Measurements from ENCODE around the gene SIK3. TPM values are rescaled to one million over a fixed set of nuclear protein-coding genes. Genes with fewer than 3 reads are reported as not detected.
"Not testable (repeated sequence)": the region's sequence is repeated elsewhere in the genome, so short reads cannot be mapped to it uniquely, and the experiment has no call there.

Gene SIK3
- total RNA-seq, result 10 to 100 TPM; 21.4 to 26.3 TPM

DNA sequence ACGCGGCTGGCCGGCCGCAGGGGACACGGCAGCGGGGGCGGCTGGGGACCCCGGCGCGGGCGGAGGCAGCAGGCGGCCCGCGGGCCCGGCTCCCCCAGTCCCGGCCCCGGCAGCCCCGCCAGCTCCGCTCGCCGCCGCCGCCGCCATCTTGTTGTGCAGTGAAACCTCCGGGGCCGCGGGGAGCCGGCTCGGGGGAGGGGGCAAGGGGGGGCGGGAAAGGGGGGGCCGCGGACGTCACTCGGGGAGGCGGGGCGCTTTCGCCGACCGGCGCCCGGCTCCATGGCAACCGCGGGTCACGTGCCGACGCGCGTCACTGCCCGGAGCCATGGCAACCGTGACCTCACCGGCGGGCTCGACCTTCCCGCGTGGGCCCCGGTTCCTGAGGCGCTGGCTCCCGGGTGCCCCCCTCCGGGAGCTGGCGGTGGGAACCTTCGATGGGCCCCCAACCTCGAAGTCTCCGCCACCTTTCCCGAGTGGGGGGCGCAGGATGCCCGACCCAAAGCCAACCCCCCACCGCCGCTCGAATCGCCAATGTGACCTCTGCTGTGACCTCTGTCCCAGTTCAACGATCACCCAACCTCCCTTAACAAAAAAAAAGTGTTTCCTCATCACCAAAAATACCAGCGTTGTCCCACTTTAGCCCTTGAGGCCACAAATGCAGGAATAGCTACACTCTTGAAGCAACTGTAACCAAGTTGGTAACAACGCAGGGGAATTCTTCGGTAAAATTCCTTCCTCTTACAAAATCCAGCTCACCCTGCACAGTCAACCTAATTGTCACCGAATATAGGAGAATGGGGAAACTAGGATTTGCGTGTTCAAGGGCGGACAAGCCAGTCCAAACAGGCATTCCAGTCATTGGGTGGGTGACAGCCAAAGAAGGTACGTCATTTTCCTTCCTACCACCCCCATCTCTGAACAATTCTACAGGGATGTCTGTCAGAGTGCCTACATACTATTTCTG is at the start of gene SIK3:
TSS of gene SIK3 (minus strand) at position 160 of the 964 bp plus-strand sequence. CDS start at position 147, 13 bp downstream.
- Mint-ChIP-seq H3K4me3 (peak within 1 kb of the TSS; percentile 90 to 95), H3K9me3 (no peaks in the 10 kb centered on the region), H3K36me3 (ENCODE audit: insufficient read depth in 2 of 2) (peaks cover 2% of the 10 kb centered on the region in 2 donors), H3K4me1 (ENCODE audit: low read depth) (peaks cover 52% of the 10 kb centered on the region), H3K27ac (peak within 1 kb of the TSS; percentile 99), H3K27me3 (ENCODE audit: low read depth) (no peaks in the 10 kb centered on the region)
- ATAC-seq (replicated peaks in 1 of 2) (peak; percentile 84 to 88), DNase-seq (peak; percentile 91 to 96)

DNA sequence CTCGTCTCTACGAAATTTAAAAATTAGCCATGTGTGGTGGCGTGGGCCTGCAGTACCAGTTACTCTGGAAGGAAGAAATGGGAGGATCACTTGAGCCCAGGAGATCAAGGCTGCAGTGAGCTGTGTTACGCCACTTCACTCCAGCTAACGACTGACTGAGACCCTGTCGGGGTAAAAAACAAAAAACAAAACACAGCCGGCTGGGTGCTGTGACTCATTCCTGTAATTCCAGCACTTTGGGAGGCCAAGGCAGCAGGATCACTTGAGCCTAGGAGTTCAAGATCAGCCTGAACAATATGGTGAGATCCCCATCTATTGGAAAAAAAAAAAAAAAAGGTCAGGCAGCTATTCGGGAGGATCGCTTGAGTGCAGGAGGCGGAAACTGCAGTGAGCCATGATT is 48.3 kb upstream of the SIK3 start:
- ATAC-seq (replicated peaks in 1 of 2) (no peak), DNase-seq (no peak)
- Mint-ChIP-seq H3K27me3 (ENCODE audit: low read depth) (no peaks in the 10 kb centered on the region), H3K9me3 (no peaks in the 10 kb centered on the region), H3K4me1 (ENCODE audit: low read depth) (peaks cover 57% of the 10 kb centered on the region), H3K4me3 (peak overlapping the region; percentile 98 to 100), H3K36me3 (ENCODE audit: insufficient read depth in 2 of 2) (peaks cover 11 to 21% of the 10 kb centered on the region in 2 donors), H3K27ac (peak overlapping the region; percentile 42)

- Mint-ChIP-seq H3K4me3 (peak overlapping the region; percentile 98 to 100), H3K27me3 (ENCODE audit: low read depth) (peaks cover 3% of the 10 kb centered on the region), H3K9me3 (no peaks in the 10 kb centered on the region), H3K27ac (peak overlapping the region; percentile 98), H3K4me1 (ENCODE audit: low read depth) (peaks cover 52% of the 10 kb centered on the region), H3K36me3 (ENCODE audit: insufficient read depth in 2 of 2) (peaks cover 11 to 21% of the 10 kb centered on the region in 2 donors)
- DNase-seq (no peak), ATAC-seq (replicated peaks in 1 of 2) (no peak)
These were observed 47.1 kb upstream of the SIK3 start for GRCh38 chr11:117145393-117145761.

DNA sequence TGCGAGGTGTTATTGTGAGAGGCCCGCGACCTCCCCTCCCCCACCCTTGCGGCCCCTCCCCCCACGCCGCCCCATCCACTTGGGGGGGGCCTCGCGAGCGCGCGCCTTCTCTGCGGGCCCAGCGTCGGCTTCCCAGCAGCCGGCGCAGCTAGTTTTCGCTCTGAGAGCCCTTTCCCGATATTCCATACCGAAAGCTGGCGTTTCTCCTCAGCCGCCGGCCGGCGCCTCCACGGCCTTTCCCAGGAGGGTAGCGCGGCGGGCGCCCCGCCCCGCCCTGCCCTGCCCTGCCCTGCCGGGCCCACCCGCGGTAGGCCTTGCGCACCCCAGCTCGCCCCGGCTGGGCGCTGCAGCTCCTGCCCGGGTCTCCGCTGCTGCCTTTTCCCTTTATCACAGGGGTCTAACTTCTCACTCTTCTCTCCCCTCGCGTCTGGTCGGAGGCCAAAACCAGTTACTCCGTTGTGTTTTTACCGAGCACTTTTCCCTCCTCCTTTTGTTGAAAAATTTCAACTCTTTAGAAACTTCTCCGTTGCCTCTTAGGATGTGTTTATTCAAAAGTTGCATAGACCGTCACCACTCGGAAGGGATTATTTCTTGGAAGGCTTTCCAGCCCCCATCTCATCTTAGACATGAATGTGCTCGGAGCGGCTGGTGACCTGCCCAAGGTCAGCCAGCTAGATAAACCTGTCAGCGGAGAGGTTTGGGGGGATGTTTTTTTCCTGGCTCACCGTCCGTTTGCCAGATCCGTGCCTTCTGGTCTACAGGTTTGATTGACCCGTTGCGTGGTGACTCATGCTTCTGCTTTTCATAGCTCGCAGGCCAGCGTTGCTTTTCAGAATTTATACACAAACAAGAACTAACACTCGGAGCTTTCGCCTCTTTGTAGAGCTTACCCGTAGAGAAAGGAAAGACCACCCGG is 46.5 kb upstream of the SIK3 start:
- H3K4me1 Mint-ChIP-seq (ENCODE audit: low read depth), result peaks cover 48% of the 10 kb centered on the region

DNA sequence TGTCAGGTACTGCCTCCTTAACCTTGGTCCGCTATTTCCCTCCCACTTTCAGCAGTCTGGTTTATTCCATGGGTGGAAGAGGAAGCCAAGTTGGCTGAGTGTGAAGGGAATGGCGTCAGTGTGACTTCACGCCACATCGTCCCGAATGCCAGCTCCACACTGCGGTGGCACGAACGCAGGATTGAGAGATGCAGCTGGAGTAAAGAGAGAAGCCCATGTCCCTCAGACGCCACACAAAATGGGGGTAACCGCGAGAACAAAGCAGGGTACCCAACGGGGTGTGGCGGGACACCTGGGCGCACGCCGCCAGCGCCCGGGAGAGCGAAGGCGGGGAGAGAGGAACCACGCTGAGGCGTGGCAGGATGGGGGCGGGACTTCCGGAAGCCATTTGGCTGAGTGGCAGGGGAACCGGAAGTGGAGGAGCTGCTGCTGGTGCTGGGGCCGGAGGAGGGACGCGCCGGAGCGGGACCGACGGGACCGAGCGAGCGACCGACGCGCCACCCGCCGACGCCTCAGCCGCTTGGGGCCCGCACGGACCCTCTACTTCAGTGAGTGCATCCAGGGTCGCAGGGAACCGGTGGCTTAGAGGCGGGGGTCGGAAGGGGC is 45.7 kb upstream of the SIK3 start, which contains the start of gene PAFAH1B2:
TSS of gene PAFAH1B2 (plus strand) at position 417 of the 606 bp plus-strand sequence. CDS start 8,161 bp downstream, outside the sequence.
- Mint-ChIP-seq H3K4me3 (peak within 1 kb of the TSS; percentile 98 to 100), H3K36me3 (ENCODE audit: insufficient read depth in 2 of 2) (peaks cover 11 to 21% of the 10 kb centered on the region in 2 donors), H3K27ac (peak within 1 kb of the TSS; percentile 98), H3K27me3 (ENCODE audit: low read depth) (peaks cover 15% of the 10 kb centered on the region), H3K9me3 (no peaks in the 10 kb centered on the region), H3K4me1 (ENCODE audit: low read depth) (peaks cover 48% of the 10 kb centered on the region)
- DNase-seq (peak; percentile 97 to 98), ATAC-seq (replicated peaks in 1 of 2) (peak; percentile 97 to 98)

More for the DNA sequence above, 46.5 kb upstream of the SIK3 start:
- H3K36me3 Mint-ChIP-seq (ENCODE audit: insufficient read depth in 2 of 2), result peaks cover 11 to 21% of the 10 kb centered on the region in 2 donors
- H3K27ac Mint-ChIP-seq, result peak overlapping the region; percentile 98
- peaks cover 9% of the 10 kb centered on the region for H3K27me3 Mint-ChIP-seq (ENCODE audit: low read depth)
- peak overlapping the region; percentile 98 to 100 for H3K4me3 Mint-ChIP-seq
- H3K9me3 Mint-ChIP-seq, result no peaks in the 10 kb centered on the region
- DNase-seq (peak; percentile 49 to 52), ATAC-seq (replicated peaks in 1 of 2) (peak; percentile 66 to 72)

- peaks cover 15% of the 10 kb centered on the region for H3K27me3 Mint-ChIP-seq (ENCODE audit: low read depth)
- H3K9me3 Mint-ChIP-seq, result no peaks in the 10 kb centered on the region
- peaks cover 11 to 21% of the 10 kb centered on the region in 2 donors for H3K36me3 Mint-ChIP-seq (ENCODE audit: insufficient read depth in 2 of 2)
- peaks cover 47% of the 10 kb centered on the region for H3K4me1 Mint-ChIP-seq (ENCODE audit: low read depth)
- DNase-seq, result peak; percentile 18 to 29
- H3K4me3 Mint-ChIP-seq, result peak overlapping the region; percentile 91 to 100
- peak overlapping the region; percentile 79 for H3K27ac Mint-ChIP-seq
- peak; percentile 41 to 47 for ATAC-seq (replicated peaks in 1 of 2)
These were observed 45.2 kb upstream of the SIK3 start for GRCh38 chr11:117143390-117143789.

DNA sequence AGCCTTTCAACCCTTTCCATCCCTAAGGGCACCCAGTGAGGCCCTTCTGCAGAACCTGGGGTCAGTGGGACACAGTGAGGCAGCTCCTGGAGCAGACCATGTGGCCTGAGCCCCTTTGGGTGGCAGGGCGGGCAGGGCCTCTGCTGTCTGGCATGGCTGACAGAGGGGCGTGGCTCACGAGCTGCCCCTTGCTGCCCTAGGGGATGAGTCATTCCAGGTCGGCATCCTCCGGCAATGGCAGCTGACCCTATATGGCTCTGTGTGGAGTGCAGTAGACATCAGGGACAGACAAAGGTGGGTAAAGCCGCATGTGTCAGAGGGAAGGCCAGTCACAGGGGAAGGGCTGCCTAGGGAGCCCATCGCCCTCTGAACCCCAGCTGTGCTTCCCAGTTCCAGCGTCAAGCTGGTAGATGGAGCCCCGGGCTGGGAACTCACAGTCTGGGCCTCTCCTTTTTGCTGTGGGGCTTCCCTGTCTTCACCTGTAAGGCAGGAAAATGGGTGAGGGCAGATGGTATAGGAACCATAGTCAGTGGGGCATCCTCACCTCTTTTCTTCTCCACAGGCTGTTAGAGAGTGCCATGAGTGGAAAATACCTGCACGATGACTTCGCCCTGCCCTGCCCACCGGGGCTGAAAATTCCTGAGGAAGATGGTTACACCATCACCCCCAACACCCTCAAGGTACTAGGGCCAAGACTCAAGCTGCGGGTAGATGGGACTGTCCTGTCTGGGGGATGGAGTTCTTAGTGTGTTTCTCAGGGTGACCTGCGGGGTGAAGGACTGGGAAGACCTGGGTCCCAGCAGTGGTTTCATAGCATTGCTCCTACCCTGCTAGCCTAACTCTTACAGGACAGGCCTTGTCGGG is 39.2 kb upstream of the SIK3 start:
- H3K4me1 Mint-ChIP-seq (ENCODE audit: low read depth); H3K27ac Mint-ChIP-seq; H3K36me3 Mint-ChIP-seq (ENCODE audit: insufficient read depth in 2 of 2); H3K9me3 Mint-ChIP-seq; H3K4me3 Mint-ChIP-seq; DNase-seq; ATAC-seq (replicated peaks in 1 of 2): not testable (repeated sequence)
- peaks cover 15% of the 10 kb centered on the region for H3K27me3 Mint-ChIP-seq (ENCODE audit: low read depth)

DNA sequence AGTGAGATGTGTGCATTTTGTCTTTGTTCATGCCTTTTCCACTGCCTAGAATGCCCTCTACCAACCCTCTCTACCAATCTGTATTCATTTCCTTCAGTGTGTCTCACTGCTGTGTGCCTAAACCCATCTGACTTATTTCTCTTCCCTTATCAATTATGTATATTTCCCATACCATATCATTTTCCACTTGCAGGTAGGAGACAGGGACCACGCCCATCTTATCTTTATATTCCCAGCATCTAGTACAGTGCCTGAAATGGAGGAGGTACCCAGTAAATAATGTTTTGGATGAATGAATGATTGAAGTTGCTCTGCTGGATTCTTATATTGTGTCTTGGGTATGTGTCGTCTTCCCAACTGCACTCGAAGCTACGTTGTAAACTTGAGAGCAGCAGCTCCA is 36.8 kb upstream of the SIK3 start:
- not testable (repeated sequence) for H3K9me3 Mint-ChIP-seq, DNase-seq

DNA sequence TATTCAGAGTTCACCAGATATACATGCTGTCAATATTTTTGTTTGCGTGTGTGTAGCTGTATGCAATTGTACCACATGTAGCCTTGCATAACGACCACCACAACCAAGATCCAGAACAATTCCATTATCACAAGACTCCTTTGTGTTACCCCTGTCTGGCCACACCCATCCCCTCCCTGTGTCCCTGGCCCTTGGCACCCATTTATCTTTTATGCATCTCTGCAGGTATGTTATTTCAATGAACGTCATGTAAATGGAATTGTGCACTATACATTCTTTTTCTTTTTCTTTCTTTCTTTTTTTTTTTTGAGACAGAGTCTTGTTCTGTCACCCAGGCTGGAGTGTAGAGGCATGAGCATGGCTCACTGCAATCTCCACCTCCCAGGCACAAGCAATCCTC is 36.2 kb upstream of the SIK3 start:
- H3K27ac Mint-ChIP-seq, result no peak overlapping the region
- H3K27me3 Mint-ChIP-seq (ENCODE audit: low read depth), result peaks cover 3% of the 10 kb centered on the region
- no peaks in the 10 kb centered on the region for H3K36me3 Mint-ChIP-seq (ENCODE audit: insufficient read depth in 2 of 2)

More for the DNA sequence above, 36.8 kb upstream of the SIK3 start:
- H3K4me1 Mint-ChIP-seq (ENCODE audit: low read depth); H3K4me3 Mint-ChIP-seq; H3K27me3 Mint-ChIP-seq (ENCODE audit: low read depth); H3K36me3 Mint-ChIP-seq (ENCODE audit: insufficient read depth in 2 of 2); ATAC-seq (replicated peaks in 1 of 2); H3K27ac Mint-ChIP-seq: not testable (repeated sequence)

GRCh38 chr11:117130879-117131278 is 32.7 kb upstream of the SIK3 start:
- no peak overlapping the region for H3K27ac Mint-ChIP-seq
- no peaks in the 10 kb centered on the region for H3K27me3 Mint-ChIP-seq (ENCODE audit: low read depth)
- DNase-seq (no peak), ATAC-seq (replicated peaks in 1 of 2) (no peak)
- H3K9me3 Mint-ChIP-seq, result no peaks in the 10 kb centered on the region
- no peak overlapping the region for H3K4me3 Mint-ChIP-seq
- H3K4me1 Mint-ChIP-seq (ENCODE audit: low read depth), result no peaks in the 10 kb centered on the region
- H3K36me3 Mint-ChIP-seq (ENCODE audit: insufficient read depth in 2 of 2), result no peaks in the 10 kb centered on the region

More for the DNA sequence above, 36.2 kb upstream of the SIK3 start:
- DNase-seq (no peak), ATAC-seq (replicated peaks in 1 of 2) (no peak)
- no peaks in the 10 kb centered on the region for H3K9me3 Mint-ChIP-seq
- H3K4me3 Mint-ChIP-seq, result no peak overlapping the region
- no peaks in the 10 kb centered on the region for H3K4me1 Mint-ChIP-seq (ENCODE audit: low read depth)

GRCh38 chr11:117130396-117130795 is 32.2 kb upstream of the SIK3 start:
- not testable (repeated sequence) for H3K36me3 Mint-ChIP-seq (ENCODE audit: insufficient read depth in 2 of 2); H3K9me3 Mint-ChIP-seq; DNase-seq; ATAC-seq (replicated peaks in 1 of 2); H3K4me1 Mint-ChIP-seq (ENCODE audit: low read depth); H3K27me3 Mint-ChIP-seq (ENCODE audit: low read depth); H3K27ac Mint-ChIP-seq; H3K4me3 Mint-ChIP-seq

DNA sequence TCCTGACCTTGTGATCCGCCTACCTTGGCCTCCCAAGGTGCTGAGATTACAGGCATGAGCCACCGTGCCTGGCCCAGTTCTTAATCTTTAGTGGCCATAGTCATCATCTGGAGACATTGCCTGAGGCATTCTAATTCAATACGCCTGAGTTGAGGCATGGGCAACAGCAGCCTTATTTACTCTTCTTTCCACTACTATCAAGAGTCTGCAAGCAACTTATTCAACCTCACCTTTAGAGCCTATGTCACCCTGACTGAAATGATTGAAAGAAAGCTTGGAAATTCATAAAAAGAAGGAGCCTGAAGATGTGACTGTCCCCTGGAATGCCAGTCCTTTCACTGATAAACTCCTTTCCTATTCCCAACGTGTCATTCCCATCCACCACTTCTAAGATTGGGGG is 30.1 kb upstream of the SIK3 start:
- no peaks in the 10 kb centered on the region for H3K36me3 Mint-ChIP-seq (ENCODE audit: insufficient read depth in 2 of 2)
- H3K4me3 Mint-ChIP-seq, result no peak overlapping the region

More for the DNA sequence above, 30.1 kb upstream of the SIK3 start:
- Mint-ChIP-seq H3K27me3 (ENCODE audit: low read depth) (no peaks in the 10 kb centered on the region), H3K27ac (no peak overlapping the region), H3K4me1 (ENCODE audit: low read depth) (no peaks in the 10 kb centered on the region), H3K9me3 (no peaks in the 10 kb centered on the region)
- DNase-seq, result no peak
- no peak for ATAC-seq (replicated peaks in 1 of 2)
